Chondrocyte (in vitro differentiated cells): ENCODE measurements around the gene MAPKAP1. TPM values are rescaled to one million over a fixed set of nuclear protein-coding genes. Genes with fewer than 3 reads are reported as not detected.

Experiments
- DNase-seq: peaks from one replicate; pipeline ENCODE4 v3.0.0; 2021; ENCODE audit warnings: mixed read lengths, low spot score
- H3K27ac Mint-ChIP-seq: one replicate; pipeline ENCODE4 v1.8.0; 2021; ENCODE audit warnings: mild to moderate bottlenecking, moderate library complexity, mixed read lengths; ENCODE audit not compliant: unreplicated experiment
- H3K27me3 Mint-ChIP-seq: 2 replicates; pipeline ENCODE4 v1.8.0; 2021; ENCODE audit warnings: low read depth, mixed read lengths
- H3K36me3 Mint-ChIP-seq: 2 replicates; pipeline ENCODE4 v1.8.0; 2021; ENCODE audit warnings: low read depth, mixed read lengths
- H3K4me1 Mint-ChIP-seq: 2 replicates; pipeline ENCODE4 v1.8.0; 2021; ENCODE audit warnings: low read depth, mild to moderate bottlenecking, mixed read lengths
- H3K4me3 Mint-ChIP-seq: one replicate; pipeline ENCODE4 v1.8.0; 2021; ENCODE audit warnings: mild to moderate bottlenecking, moderate library complexity, mixed read lengths; ENCODE audit not compliant: unreplicated experiment
- H3K9me3 Mint-ChIP-seq: 2 replicates; pipeline ENCODE4 v1.8.0; 2021; ENCODE audit warnings: low read depth, mixed read lengths
- total RNA-seq: library from RNA; stranded (reverse); gene quantifications from 3 replicates; pipeline ENCODE4 v1.2.1, GENCODE V29; 2021
- TF ChIP-seq, protein P1 (sequence below): fragments of 200-600 bp; sonication (generic); IDR thresholded peaks from 2 replicates; pipeline ENCODE4 v1.5.0; 2021; ENCODE audit warnings: antibody characterized with exemption, mild to moderate bottlenecking, moderate library complexity

MAPKAP1 gene
- total RNA-seq, 1 donor from 2014 or later = 91.5 TPM

DNA sequence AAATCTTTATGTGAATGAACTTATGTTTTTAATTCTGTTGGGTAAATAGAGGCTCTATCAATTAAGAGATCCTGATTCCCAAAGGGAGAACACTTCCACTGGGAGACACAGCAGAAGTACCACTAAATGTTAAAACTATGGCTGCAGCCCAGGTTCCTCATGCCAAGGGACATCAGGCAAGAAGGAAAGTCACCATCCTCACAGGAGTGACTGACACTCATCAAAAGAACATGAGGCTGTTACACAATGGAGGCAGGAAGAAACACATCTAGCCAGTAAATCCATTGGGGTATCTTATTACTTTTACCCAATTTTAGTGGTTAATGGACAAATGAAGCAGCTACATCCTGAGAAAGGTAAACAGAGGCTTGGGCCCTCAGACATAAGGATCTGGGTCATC lies 94.4 kb downstream of the MAPKAP1 start:
- no peaks in the 10 kb centered on the region for H3K36me3 Mint-ChIP-seq

DNA sequence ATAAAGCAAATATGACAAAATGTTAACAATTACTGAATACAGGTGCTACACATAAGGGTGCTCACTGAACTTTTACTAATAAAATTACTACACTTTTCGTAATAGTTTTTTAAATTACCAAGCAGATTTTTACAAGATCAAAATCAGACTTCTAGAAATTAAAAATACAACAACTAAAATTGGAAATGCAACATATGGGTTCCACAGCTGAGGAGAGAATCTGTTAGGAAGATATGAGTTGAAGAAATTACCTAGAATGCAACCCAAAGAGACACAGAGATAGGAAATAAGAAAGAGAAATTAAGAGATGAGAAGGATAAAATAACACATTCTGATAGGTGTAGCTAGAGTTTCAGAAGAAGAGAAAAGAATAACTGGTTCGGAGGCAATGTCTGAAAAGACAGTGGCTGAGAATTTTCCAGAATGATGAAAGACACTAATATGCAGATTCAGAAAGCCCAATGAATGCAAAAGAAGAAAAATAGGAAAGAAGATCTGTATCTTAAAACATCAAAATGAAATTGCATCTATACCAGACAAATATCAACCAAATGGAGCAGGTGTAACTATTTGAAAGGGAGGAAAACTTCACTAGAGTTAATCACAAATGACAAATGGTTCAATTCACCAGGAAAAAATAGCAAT lies 95.8 kb downstream of the MAPKAP1 start:
- no peak for DNase-seq
- H3K27me3 Mint-ChIP-seq = no peaks in the 10 kb centered on the region
- H3K4me1 Mint-ChIP-seq = peaks cover 8% of the 10 kb centered on the region
- no peak overlapping the region for H3K4me3 Mint-ChIP-seq
- H3K36me3 Mint-ChIP-seq = no peaks in the 10 kb centered on the region
- H3K9me3 Mint-ChIP-seq = no peaks in the 10 kb centered on the region
- TF ChIP-seq, protein P1, sequence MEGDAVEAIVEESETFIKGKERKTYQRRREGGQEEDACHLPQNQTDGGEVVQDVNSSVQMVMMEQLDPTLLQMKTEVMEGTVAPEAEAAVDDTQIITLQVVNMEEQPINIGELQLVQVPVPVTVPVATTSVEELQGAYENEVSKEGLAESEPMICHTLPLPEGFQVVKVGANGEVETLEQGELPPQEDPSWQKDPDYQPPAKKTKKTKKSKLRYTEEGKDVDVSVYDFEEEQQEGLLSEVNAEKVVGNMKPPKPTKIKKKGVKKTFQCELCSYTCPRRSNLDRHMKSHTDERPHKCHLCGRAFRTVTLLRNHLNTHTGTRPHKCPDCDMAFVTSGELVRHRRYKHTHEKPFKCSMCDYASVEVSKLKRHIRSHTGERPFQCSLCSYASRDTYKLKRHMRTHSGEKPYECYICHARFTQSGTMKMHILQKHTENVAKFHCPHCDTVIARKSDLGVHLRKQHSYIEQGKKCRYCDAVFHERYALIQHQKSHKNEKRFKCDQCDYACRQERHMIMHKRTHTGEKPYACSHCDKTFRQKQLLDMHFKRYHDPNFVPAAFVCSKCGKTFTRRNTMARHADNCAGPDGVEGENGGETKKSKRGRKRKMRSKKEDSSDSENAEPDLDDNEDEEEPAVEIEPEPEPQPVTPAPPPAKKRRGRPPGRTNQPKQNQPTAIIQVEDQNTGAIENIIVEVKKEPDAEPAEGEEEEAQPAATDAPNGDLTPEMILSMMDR = no peak
- no peak overlapping the region for H3K27ac Mint-ChIP-seq

More for the DNA sequence above, 94.4 kb downstream of the MAPKAP1 start:
- H3K4me3 Mint-ChIP-seq = no peak overlapping the region
- no peak overlapping the region for H3K27ac Mint-ChIP-seq
- no peaks in the 10 kb centered on the region for H3K9me3 Mint-ChIP-seq
- DNase-seq = no peak
- TF ChIP-seq, protein P1 = no peak
- peaks cover 8% of the 10 kb centered on the region for H3K4me1 Mint-ChIP-seq
- H3K27me3 Mint-ChIP-seq = no peaks in the 10 kb centered on the region

DNA sequence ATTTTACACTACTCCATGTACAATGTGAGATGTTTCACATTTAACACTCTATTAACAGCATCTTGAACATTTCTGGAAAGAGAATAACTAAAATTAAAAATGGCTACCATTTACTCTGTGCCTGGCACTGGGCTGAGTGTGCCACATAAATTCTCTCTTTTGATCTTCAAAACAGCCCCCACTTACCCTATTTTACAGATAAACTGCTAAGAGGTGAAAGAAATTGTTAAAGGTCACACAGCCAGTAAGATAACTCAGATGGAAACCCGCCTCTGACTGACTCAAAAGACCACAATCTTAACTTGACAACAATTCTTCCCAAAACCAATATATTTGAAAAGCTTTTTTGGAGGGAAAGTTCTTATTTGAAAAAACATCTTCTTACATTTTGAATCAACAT lies 97.3 kb downstream of the MAPKAP1 start:
- Mint-ChIP-seq H3K36me3 (no peaks in the 10 kb centered on the region), H3K9me3 (no peaks in the 10 kb centered on the region), H3K4me1 (peaks cover 8% of the 10 kb centered on the region), H3K4me3 (no peak overlapping the region), H3K27ac (no peak overlapping the region), H3K27me3 (no peaks in the 10 kb centered on the region)
- TF ChIP-seq, protein P1 = no peak
- DNase-seq = no peak

DNA sequence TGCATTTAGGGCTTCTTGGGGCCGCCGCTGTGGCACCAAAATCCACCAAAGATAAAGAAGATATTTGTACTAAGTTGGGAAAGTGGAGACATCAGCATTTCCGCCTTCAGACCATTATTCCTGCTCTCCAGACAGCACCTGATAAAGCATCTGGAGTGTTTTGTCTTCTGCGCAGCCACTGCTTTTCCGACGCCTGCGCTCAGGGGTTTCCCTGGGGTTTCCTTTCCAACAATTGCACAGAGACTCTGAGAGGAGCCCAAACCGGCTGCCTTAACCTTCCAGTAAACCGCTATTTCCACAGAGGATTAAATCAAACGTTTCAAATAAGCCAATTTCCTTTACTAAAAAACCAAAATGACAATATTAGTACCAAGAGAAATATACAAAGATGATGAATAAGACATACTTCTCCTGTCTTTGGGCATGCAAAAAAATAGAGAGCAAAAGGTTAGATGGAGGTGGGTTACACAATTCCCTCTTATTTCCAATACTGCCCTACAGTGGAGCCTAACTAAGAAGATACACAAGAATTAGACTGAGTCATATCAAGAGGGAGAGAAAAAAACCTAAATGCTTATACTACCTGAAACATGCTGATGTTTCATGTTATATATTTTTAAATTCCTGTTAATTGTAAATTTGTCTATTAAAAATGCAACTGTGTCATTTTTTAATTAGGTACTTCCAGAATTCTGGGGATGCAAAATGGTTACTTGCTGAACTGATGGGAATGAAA lies 98.4 kb downstream of the MAPKAP1 start:
- H3K27me3 Mint-ChIP-seq = no peaks in the 10 kb centered on the region

DNA sequence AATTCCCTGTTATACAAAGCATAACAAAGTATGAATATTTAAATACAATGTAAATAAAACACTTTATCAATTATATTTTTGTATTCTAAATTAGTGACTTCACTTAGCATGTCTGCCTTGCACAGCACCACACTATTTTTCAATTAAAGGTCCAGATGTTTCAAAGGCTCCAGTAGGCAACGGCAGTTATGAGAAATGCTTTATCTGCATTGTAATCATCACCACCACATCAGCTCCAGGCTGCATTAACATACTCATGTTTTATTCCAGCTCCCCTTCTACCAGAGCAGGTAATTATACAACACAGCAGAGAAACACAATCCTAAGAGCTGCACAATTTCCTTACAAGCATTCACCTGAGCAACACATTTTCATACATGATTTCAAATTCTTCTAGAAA lies 102.8 kb downstream of the MAPKAP1 start:
- Mint-ChIP-seq H3K27ac (no peak overlapping the region), H3K36me3 (no peaks in the 10 kb centered on the region), H3K4me3 (no peak overlapping the region), H3K27me3 (no peaks in the 10 kb centered on the region), H3K4me1 (peaks cover 13% of the 10 kb centered on the region), H3K9me3 (no peaks in the 10 kb centered on the region)
- DNase-seq = no peak
- TF ChIP-seq, protein P1 = no peak

More for the DNA sequence above, 98.4 kb downstream of the MAPKAP1 start:
- no peak overlapping the region for H3K27ac Mint-ChIP-seq
- H3K4me1 Mint-ChIP-seq = peaks cover 8% of the 10 kb centered on the region
- TF ChIP-seq, protein P1 = no peak
- no peaks in the 10 kb centered on the region for H3K36me3 Mint-ChIP-seq
- no peak for DNase-seq
- no peaks in the 10 kb centered on the region for H3K9me3 Mint-ChIP-seq
- H3K4me3 Mint-ChIP-seq = no peak overlapping the region
